Measurements from ENCODE around the gene HIPK2. TPM values are rescaled to one million over a fixed set of nuclear protein-coding genes. Genes with fewer than 3 reads are reported as not detected.

The HIPK2 gene
- total RNA-seq, 1 experiment from 2014 or later, result 35.2 TPM

GRCh38 chr7:139571651-139572050, 206.1 kb downstream of the HIPK2 start:
- POLR2A ChIA-PET (ENCODE audit: unreplicated experiment), result no interaction called here
- Histone ChIP-seq H3K4me3 (no peak overlapping the region), H3K4me2 (no peak overlapping the region), H3K79me2 (ENCODE audit: low read depth) (no peaks in the 10 kb centered on the region), H2AFZ (no peak overlapping the region), H3K27ac (no peak overlapping the region), H3K4me1 (replicated peaks; ENCODE audit: insufficient read depth) (no peaks in the 10 kb centered on the region), H3K9me2 (ENCODE audit: insufficient read depth) (no peaks in the 10 kb centered on the region), H4K20me1 (ENCODE audit: insufficient read depth) (no peaks in the 10 kb centered on the region), H3K27me3 (ENCODE audit: insufficient read depth, low read depth) (no peaks in the 10 kb centered on the region), H3F3A (ENCODE audit: insufficient read depth, low read depth) (no peaks in the 10 kb centered on the region), H3K36me3 (ENCODE audit: low read depth) (no peaks in the 10 kb centered on the region), H3K9me3 (ENCODE audit: insufficient read depth, low read depth) (no peaks in the 10 kb centered on the region)
- CTCF ChIA-PET, result no interaction called here
- intact Hi-C loops (cut with micrococcal nuclease; ENCODE audit: unreplicated experiment), result no loop called here
- TF ChIP-seq EZH2 (IDR thresholded peaks at IDR 0.05; ENCODE audit: low read depth) (no peak), CTCF (conservative IDR thresholded peaks at IDR 0.05) (no peak)
- no TSS peak for BruUV-seq (replicated peaks)
- DNase-seq, result no peak

GRCh38 chr7:139571190-139571589, 206.6 kb downstream of the HIPK2 start:
- H3K27me3 ChIP-seq (ENCODE audit: insufficient read depth, low read depth), result no peaks in the 10 kb centered on the region
- no peaks in the 10 kb centered on the region for H3K79me2 ChIP-seq (ENCODE audit: low read depth)
- POLR2A ChIA-PET (ENCODE audit: unreplicated experiment), result no interaction called here
- no peak overlapping the region for H3K4me2 ChIP-seq
- H3K4me1 ChIP-seq (replicated peaks; ENCODE audit: insufficient read depth), result no peaks in the 10 kb centered on the region
- H3K9me2 ChIP-seq (ENCODE audit: insufficient read depth), result no peaks in the 10 kb centered on the region
- no peak for TF ChIP-seq CTCF (conservative IDR thresholded peaks at IDR 0.05)
- no peak for TF ChIP-seq EZH2 (IDR thresholded peaks at IDR 0.05; ENCODE audit: low read depth)
- H3K36me3 ChIP-seq (ENCODE audit: low read depth), result no peaks in the 10 kb centered on the region
- H3K27ac ChIP-seq, result no peak overlapping the region
- intact Hi-C loops (cut with micrococcal nuclease; ENCODE audit: unreplicated experiment), result no loop called here
- H3K9me3 ChIP-seq (ENCODE audit: insufficient read depth, low read depth), result no peaks in the 10 kb centered on the region
- no TSS peak for BruUV-seq (replicated peaks)
- H2AFZ ChIP-seq, result no peak overlapping the region
- no peak overlapping the region for H3K4me3 ChIP-seq
- CTCF ChIA-PET, result interaction anchor here (0.5 kb wide), 1 partner anchor 646 kb away, joined by 3 read pairs; no protein-coding TSS in a partner anchor
- no peak for DNase-seq
- no peaks in the 10 kb centered on the region for H3F3A ChIP-seq (ENCODE audit: insufficient read depth, low read depth)
- H4K20me1 ChIP-seq (ENCODE audit: insufficient read depth), result no peaks in the 10 kb centered on the region

GRCh38 chr7:139570626-139571025, 207.2 kb downstream of the HIPK2 start:
- Histone ChIP-seq H3K79me2 (ENCODE audit: low read depth) (no peaks in the 10 kb centered on the region), H3K4me2 (no peak overlapping the region), H3K9me2 (ENCODE audit: insufficient read depth) (no peaks in the 10 kb centered on the region), H3K9me3 (ENCODE audit: insufficient read depth, low read depth) (no peaks in the 10 kb centered on the region), H3K4me1 (replicated peaks; ENCODE audit: insufficient read depth) (no peaks in the 10 kb centered on the region), H3K27ac (no peak overlapping the region), H4K20me1 (ENCODE audit: insufficient read depth) (no peaks in the 10 kb centered on the region), H3K27me3 (ENCODE audit: insufficient read depth, low read depth) (no peaks in the 10 kb centered on the region), H3K4me3 (no peak overlapping the region), H2AFZ (no peak overlapping the region), H3K36me3 (ENCODE audit: low read depth) (no peaks in the 10 kb centered on the region), H3F3A (ENCODE audit: insufficient read depth, low read depth) (no peaks in the 10 kb centered on the region)
- no peak for DNase-seq
- ChIA-PET CTCF (interaction anchor here (0.5 kb wide), 1 partner anchor 647 kb away, joined by 3 read pairs; no protein-coding TSS in a partner anchor), POLR2A (ENCODE audit: unreplicated experiment) (no interaction called here)
- BruUV-seq (replicated peaks), result no TSS peak
- intact Hi-C loops (cut with micrococcal nuclease; ENCODE audit: unreplicated experiment), result no loop called here
- TF ChIP-seq CTCF (conservative IDR thresholded peaks at IDR 0.05), result no peak
- no peak for TF ChIP-seq EZH2 (IDR thresholded peaks at IDR 0.05; ENCODE audit: low read depth)
